Activated T-helper 17 cell treated with anti-CD3 and anti-CD28 coated beads, Interleukin-2, amount 50 U/mL, for 72 hours (primary cell): ENCODE results near the gene CMC4. TPM values are rescaled to one million over a fixed set of nuclear protein-coding genes. Genes with fewer than 3 reads are reported as not detected.
A peak's percentile ranks its signal among the peaks of the same experiment; 100 is the strongest.

Experiments
- ATAC-seq: fragments of 150-1000 bp; cut with Tn5 transposase; replicated peaks from 2 replicates; pipeline ENCODE4 v1.10.0; 2021; ENCODE audit warnings: mild to moderate bottlenecking, moderate library complexity
- H3K27ac Mint-ChIP-seq: one replicate; pipeline ENCODE4 v1.8.0; 2022; ENCODE audit warnings: mixed read lengths
- H3K27me3 Mint-ChIP-seq: one replicate; pipeline ENCODE4 v1.8.0; 2022; ENCODE audit warnings: mixed read lengths
- H3K36me3 Mint-ChIP-seq: one replicate; pipeline ENCODE4 v1.8.0; 2022; ENCODE audit warnings: low read depth, mild to moderate bottlenecking, mixed read lengths
- H3K4me1 Mint-ChIP-seq: one replicate; pipeline ENCODE4 v1.8.0; 2022; ENCODE audit warnings: mixed read lengths
- H3K4me3 Mint-ChIP-seq: one replicate; pipeline ENCODE4 v1.8.0; 2022; ENCODE audit warnings: mild to moderate bottlenecking, mixed read lengths
- H3K9me3 Mint-ChIP-seq: one replicate; pipeline ENCODE4 v1.8.0; 2022; ENCODE audit warnings: mixed read lengths
- total RNA-seq, 2 donors: library from RNA; stranded (reverse); gene quantifications; one replicate each; pipeline ENCODE4 v1.2.3, GENCODE V29; 2022

CMC4 gene
- total RNA-seq, 2 donors from 2014 or later = 3.2 to 7.1 TPM

DNA sequence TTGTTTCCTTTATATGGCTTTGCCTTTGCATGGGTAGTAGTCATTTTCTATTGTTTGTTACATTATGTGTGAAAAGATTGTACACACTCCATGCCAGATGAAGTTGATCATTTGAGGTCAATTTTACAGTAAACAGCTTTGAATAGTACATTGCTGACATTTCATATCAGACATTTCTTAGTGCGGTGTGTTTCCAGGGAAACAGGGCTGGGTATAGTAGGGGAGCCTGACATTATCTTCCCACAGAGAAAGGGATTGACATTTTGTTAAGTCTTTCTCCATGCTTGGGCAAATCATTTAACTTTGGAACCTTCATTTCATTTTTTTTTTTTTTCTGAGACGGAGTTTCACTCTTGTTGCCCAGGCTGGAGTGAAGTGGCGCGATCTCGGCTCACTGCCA lies 39.3 kb downstream of the CMC4 start:
- H3K27me3 Mint-ChIP-seq = no peaks in the 10 kb centered on the region

GRCh38 chrX:155028877-155029291 lies 42.1 kb downstream of the CMC4 start:
- Mint-ChIP-seq H3K27ac (peak overlapping the region; percentile 86), H3K27me3 (no peaks in the 10 kb centered on the region), H3K4me1 (peaks cover 7% of the 10 kb centered on the region), H3K9me3 (no peaks in the 10 kb centered on the region), H3K4me3 (peak overlapping the region; percentile 86), H3K36me3 (peaks cover 11% of the 10 kb centered on the region)
- no peak for ATAC-seq

More for the DNA sequence above, 39.3 kb downstream of the CMC4 start:
- no peak overlapping the region for H3K27ac Mint-ChIP-seq
- H3K36me3 Mint-ChIP-seq = peaks cover 38% of the 10 kb centered on the region
- peaks cover 7% of the 10 kb centered on the region for H3K4me1 Mint-ChIP-seq
- ATAC-seq = no peak
- no peak overlapping the region for H3K4me3 Mint-ChIP-seq
- no peaks in the 10 kb centered on the region for H3K9me3 Mint-ChIP-seq

DNA sequence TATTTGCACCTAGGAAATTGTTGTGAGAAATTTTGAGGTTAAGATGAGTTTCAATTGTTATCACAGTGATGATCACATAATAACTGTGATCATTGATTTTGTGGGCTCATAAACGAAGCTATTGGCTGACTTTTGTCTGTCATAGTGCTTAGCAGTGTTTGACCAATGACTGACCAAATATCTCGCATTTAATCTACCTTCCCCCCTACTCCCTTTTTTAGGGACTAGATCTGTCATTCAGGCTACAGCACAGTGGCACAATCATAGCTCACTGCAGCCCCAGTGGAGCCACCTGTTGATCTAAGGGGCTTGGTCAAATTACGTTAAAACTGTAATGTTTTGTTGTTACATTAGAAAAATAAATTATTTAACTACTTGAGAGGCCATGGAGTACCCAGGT lies 42.8 kb downstream of the CMC4 start:
- Mint-ChIP-seq H3K4me3 (peak overlapping the region; percentile 86), H3K27me3 (no peaks in the 10 kb centered on the region), H3K36me3 (peaks cover 11% of the 10 kb centered on the region), H3K9me3 (no peaks in the 10 kb centered on the region), H3K27ac (peak overlapping the region; percentile 86), H3K4me1 (peaks cover 7% of the 10 kb centered on the region)
- ATAC-seq = no peak

- Mint-ChIP-seq H3K27ac (peak overlapping the region; percentile 86), H3K9me3 (no peaks in the 10 kb centered on the region)
- peak; percentile 38 for ATAC-seq
Observed at GRCh38 chrX:155027509-155028066, 43.3 kb downstream of the CMC4 start.

DNA sequence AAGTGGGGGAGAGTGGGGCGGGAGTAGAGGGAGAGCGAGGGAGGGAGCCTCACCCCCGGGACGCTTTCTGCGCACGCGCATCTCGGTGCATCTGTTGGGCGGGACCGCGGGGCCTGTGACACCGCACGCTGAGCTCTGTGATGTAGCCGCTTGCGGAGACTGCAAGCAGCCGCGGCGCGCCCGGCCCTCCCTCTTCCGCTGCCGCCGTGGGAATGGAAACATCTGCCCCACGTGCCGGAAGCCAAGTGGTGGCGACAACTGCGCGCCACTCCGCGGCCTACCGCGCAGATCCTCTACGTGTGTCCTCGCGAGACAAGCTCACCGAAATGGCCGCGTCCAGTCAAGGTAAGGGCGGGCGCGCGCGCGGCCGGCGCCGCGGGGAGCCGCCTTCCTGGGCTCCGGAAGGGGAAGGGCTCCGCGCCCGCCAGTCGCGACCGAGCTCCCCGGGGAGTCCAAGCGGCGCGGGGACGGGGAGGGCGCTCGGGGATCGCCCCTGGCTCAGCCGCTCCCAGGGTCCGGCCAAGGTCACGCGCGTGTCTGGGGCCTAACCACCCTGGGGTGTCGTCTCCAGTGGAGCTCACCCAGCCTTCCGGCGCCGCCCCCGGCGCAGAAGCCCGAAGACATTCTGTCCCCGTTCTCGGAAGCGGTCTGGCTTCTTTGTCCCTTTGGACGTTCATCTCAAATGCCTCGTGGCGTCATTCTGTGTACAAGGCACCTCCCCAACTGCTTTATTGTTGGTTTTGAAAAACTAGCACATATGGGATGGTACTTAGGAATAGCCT lies 44.0 kb downstream of the CMC4 start, which contains the start of gene FUNDC2:
Gene FUNDC2 (plus strand): TSS at position 118 of the 782 bp plus-strand sequence. CDS start 95 bp downstream, at position 213.
- peaks cover 7% of the 10 kb centered on the region for H3K4me1 Mint-ChIP-seq
- H3K9me3 Mint-ChIP-seq = no peaks in the 10 kb centered on the region
- peak within 1 kb of the TSS; percentile 86 for H3K4me3 Mint-ChIP-seq
- H3K27me3 Mint-ChIP-seq = no peaks in the 10 kb centered on the region
- H3K36me3 Mint-ChIP-seq = peaks cover 11% of the 10 kb centered on the region
- ATAC-seq = peak; percentile 90
- H3K27ac Mint-ChIP-seq = peak within 1 kb of the TSS; percentile 86

More at GRCh38 chrX:155027509-155028066, 43.3 kb downstream of the CMC4 start:
- Mint-ChIP-seq H3K4me1 (peaks cover 7% of the 10 kb centered on the region), H3K4me3 (peak overlapping the region; percentile 86), H3K27me3 (no peaks in the 10 kb centered on the region), H3K36me3 (peaks cover 11% of the 10 kb centered on the region)

DNA sequence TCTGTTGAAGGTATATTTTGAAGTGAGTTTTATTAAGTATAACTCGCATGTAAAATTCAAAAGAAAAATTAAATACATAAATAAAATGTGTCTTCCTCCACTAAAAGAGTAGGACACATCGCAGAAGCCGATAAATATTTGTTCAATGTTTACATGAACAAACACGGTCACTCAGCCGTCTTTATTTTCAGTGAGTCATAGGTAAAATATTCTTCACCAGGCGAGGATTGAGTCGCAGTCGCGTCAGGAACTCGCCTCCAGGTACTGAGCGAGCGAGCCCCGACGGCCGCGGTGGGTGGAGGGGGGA lies 44.6 kb downstream of the CMC4 start:
- H3K9me3 Mint-ChIP-seq = no peaks in the 10 kb centered on the region
- H3K4me1 Mint-ChIP-seq = peaks cover 7% of the 10 kb centered on the region
- peak overlapping the region; percentile 75 for H3K27ac Mint-ChIP-seq
- H3K27me3 Mint-ChIP-seq = no peaks in the 10 kb centered on the region
- peaks cover 6% of the 10 kb centered on the region for H3K36me3 Mint-ChIP-seq
- peak overlapping the region; percentile 86 for H3K4me3 Mint-ChIP-seq
- ATAC-seq = no peak

- H3K27me3 Mint-ChIP-seq = no peaks in the 10 kb centered on the region
- H3K27ac Mint-ChIP-seq = no peak overlapping the region
- no peaks in the 10 kb centered on the region for H3K36me3 Mint-ChIP-seq
- ATAC-seq = no peak
- H3K9me3 Mint-ChIP-seq = no peaks in the 10 kb centered on the region
- H3K4me1 Mint-ChIP-seq = peaks cover 7% of the 10 kb centered on the region
- H3K4me3 Mint-ChIP-seq = no peak overlapping the region
Observed at GRCh38 chrX:155023907-155024833, 46.8 kb downstream of the CMC4 start.

GRCh38 chrX:155022585-155022984 lies 48.4 kb downstream of the CMC4 start, which contains the start of gene F8:
F8 (minus strand) TSS chrX:155022723; CDS start chrX:155022552, 171 bp downstream.
- Mint-ChIP-seq H3K27ac (no peak within 1 kb of the TSS), H3K4me1 (no peaks in the 10 kb centered on the region), H3K4me3 (no peak within 1 kb of the TSS), H3K36me3 (no peaks in the 10 kb centered on the region), H3K27me3 (no peaks in the 10 kb centered on the region), H3K9me3 (no peaks in the 10 kb centered on the region)
- no peak for ATAC-seq

DNA sequence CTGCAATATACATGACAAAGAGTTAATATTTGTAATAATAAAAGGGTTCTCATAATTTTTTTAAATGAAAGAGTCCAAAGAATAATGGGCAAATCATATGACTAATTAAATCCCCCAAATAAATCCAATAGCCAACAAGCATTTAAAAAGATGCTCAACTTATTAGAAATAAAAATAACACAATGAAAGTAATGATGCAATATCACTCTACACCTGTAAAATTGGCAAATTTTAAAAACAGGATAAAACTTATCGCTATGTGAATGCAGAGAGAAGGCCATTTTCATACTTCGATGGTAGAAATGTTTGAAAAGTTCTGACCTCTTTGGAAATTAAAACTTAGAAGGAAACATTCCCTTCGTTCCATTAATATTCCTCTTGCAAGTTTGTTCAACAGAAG lies 50.3 kb downstream of the CMC4 start:
- no peak overlapping the region for H3K4me3 Mint-ChIP-seq
- H3K4me1 Mint-ChIP-seq = no peaks in the 10 kb centered on the region
- no peak overlapping the region for H3K27ac Mint-ChIP-seq
- ATAC-seq = no peak
- no peaks in the 10 kb centered on the region for H3K9me3 Mint-ChIP-seq
- H3K27me3 Mint-ChIP-seq = no peaks in the 10 kb centered on the region
- H3K36me3 Mint-ChIP-seq = no peaks in the 10 kb centered on the region

Other genes starting within 250 kb of the CMC4 start
- gene SMIM9, start 236.5 kb downstream of the CMC4 start, total RNA-seq = not detected
- 10 to 100 TPM; 15.0 to 19.7 TPM for gene F8A1, start 184.8 kb downstream of the CMC4 start, total RNA-seq
- gene F8, start 48.4 kb downstream of the CMC4 start, total RNA-seq = 1 to 10 TPM; 5.6 to 7.9 TPM
- gene FUNDC2, start 44.3 kb downstream of the CMC4 start, total RNA-seq = 10 to 100 TPM; 72.1 to 73.8 TPM
- gene MTCP1, start within 50 bp of the CMC4 start, total RNA-seq = 10 to 100 TPM; 18.3 to 19.8 TPM
- gene BRCC3, start 372 bp upstream of the CMC4 start, total RNA-seq = 10 to 100 TPM; 29.1 to 48.7 TPM
- gene VBP1, start 145.3 kb upstream of the CMC4 start, total RNA-seq = 10 to 100 TPM; 59.6 to 95.6 TPM
- gene RAB39B, start 193.4 kb upstream of the CMC4 start, total RNA-seq = 10 to 100 TPM; 10.2 to 10.3 TPM